GM18526 (cell line): ENCODE measurements around the gene CACNG7.

Experiments used
- POLR2A ChIP-seq: IDR thresholded peaks from 3 replicates; pipeline ENCODE4 v1.6.1; 2011; ENCODE audit not compliant: insufficient read length; ENCODE audit errors: extremely low read depth

Gene CACNG7

DNA sequence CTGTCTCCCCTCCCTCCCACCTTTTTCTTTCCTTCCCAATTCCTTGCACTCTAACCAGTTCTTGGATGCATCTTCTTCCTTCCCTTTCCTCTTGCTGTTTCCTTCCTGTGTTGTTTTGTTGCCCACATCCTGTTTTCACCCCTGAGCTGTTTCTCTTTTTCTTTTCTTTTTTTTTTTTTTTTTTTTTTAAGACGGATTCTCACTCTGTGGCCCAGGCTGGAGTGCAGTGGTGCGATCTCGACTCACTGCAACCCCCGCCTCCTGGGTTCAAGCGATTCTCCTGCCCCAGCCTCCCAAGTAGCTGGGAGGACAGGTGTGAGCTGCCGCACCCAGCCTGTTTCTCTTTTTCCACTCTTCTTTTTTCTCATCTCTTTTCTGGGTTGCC lies 34.5 kb upstream of the CACNG7 start:
- TF ChIP-seq POLR2A = no peak

DNA sequence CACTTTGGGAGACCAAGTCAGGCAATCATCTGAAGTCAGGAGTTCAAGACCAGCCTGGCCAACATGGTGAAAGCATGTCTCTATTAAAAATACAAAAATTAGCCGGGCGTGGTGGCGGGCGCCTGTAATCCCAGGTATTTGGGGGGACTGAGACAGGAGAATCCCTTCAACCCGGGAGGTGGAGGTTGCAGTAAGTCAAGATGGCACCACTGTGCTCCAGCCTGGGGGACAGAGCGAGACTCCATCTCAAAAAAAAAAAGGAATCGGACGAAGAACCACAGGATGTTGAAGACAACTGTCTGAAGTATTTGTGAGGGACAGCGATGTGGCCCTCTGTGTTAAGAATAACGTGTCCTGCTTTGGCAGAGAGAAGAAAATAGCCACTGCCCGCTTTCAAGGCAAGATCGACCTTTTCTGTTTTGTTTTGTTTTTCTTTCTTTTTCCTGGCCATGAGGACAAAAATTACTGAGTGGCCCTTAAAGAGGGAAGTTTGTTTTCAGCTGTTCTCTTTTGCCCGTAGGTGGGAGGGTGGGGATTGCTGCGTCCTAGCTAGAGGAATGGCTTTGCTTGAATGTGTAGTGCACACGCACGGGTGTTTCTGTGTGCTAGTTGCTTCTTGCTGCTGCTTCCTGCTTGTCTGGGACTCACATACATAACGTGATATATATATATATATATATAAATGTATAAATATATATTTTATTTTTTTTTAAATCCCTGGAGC lies 33.3 kb upstream of the CACNG7 start:
- TF ChIP-seq POLR2A = no peak

DNA sequence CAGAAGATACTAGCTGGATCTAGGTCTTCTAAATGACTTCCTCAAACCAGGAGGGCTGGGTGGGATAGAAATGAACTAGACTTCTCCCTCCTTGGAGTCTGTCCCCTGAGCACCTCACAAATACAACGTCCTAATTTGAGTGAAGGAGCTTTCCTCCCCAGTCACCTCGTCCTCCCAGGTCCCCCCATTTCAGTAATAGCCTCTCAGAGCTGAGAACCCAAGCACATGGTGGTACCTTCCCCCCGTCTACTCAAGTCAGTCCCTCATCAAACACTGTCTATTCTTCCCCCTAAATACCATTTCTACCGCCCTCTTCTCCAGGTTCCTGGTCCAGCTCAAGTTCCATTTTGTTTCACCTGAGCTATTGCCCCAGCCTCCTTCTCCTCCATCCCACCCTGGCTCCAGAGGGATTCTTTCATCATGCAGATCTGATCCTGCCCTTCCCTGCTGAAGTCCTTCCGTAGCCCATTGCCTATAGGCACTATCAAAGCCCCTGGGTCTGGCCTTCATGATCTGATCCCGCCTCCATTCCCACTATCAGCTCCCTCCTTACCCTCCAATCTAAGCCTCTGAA lies 32.3 kb upstream of the CACNG7 start:
- TF ChIP-seq POLR2A = no peak

- no peak for TF ChIP-seq POLR2A
These were observed 31.7 kb upstream of the CACNG7 start for GRCh38 chr19:53877361-53877766.

- no peak for TF ChIP-seq POLR2A
These were observed 30.3 kb upstream of the CACNG7 start for GRCh38 chr19:53878776-53879139.

GRCh38 chr19:53879140-53880081 lies 29.7 kb upstream of the CACNG7 start:
- no peak for TF ChIP-seq POLR2A

GRCh38 chr19:53880711-53881481 lies 28.2 kb upstream of the CACNG7 start:
- TF ChIP-seq POLR2A = no peak

DNA sequence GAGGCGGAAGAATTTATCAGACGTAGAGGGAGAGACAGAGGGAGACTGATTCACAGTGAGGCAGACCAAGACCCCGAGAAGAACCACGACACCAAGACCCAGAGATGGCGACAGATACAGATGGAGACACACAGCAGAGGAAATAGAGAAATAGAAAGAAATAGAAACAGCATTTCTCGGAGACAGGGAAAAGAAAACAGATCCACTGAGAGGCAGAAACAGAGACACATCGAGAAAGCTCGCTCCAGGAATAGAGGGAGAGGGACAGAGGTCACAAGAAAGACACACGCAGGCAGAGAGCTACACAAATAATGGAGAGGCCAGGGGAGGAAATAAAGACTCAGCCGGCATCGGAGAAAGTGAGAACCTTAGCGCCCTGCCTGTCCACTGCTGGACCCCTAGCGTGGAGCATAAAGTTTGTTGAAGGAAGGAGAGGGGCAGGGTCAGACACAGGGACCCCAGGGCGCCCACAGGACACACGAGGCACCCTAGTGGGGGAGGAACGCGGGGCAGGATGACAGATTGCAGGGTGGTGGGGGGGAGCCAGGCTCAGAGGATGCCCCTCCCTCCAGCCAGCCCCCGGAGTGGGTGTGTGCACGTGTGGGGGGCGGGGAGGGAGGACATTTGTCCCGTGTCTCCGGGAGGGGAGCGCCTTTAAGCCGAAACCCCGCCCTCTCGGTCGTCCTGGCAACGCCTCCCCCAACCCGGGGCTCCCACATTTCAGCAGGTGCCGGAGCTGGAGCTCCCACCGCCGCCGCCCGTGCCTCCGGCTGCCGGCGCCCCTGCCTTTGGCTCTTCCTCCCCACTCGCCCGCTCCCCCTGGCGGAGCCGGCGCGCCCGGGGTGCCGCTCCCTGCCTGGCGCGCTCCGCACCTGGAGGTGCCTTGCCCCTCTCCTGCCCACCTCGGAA lies 27.3 kb upstream of the CACNG7 start, which contains the start of gene PRKCG:
PRKCG (plus strand) TSS at position 716 of the 909 bp plus-strand sequence. CDS start 298 bp downstream, outside the sequence.
- no peak for TF ChIP-seq POLR2A

DNA sequence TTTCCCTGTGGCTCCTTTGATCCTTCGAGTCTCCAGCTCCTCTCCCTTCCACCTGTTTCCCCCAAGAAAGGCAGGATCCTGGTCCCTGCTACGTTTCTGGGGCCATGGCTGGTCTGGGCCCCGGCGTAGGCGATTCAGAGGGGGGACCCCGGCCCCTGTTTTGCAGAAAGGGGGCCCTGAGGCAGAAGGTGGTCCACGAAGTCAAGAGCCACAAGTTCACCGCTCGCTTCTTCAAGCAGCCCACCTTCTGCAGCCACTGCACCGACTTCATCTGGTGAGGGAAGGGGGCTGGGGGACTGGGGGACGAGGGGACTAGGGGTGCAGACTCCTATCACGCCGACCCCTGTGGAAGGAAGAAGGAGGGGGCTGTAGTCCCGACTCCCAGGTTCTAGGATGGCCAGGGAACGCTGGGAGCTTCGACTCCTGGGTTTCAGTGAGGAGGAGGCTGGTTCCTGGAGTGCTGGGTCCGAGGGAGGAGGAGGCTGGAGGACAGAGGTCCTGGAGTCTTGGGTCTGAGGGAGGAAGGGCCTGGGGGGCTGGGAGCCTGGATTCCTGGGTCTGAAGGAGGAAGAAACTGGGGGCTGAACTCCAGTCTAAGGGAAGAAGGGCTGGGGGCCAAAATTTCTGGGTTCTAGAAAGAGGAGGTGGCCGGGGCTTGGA lies 26.6 kb upstream of the CACNG7 start:
- TF ChIP-seq POLR2A = no peak

GRCh38 chr19:53883231-53883661 lies 25.8 kb upstream of the CACNG7 start:
- TF ChIP-seq POLR2A = no peak

- no peak for TF ChIP-seq POLR2A
These were observed 25.3 kb upstream of the CACNG7 start for GRCh38 chr19:53883741-53884140.

GRCh38 chr19:53884256-53884655 lies 24.8 kb upstream of the CACNG7 start:
- TF ChIP-seq POLR2A = no peak

- TF ChIP-seq POLR2A = no peak
These were observed 24.0 kb upstream of the CACNG7 start for GRCh38 chr19:53885036-53885435.
